Stimulated activated CD4-positive, alpha-beta T cell treated with anti-CD3 and anti-CD28 coated beads, Interleukin-12 subunit alpha, Interleukin-12 subunit beta, amount 100 ng/mL, for 48 hours (primary cell): ENCODE measurements around the gene MSH6.

Source experiments
- DNase-seq, 3 donors: peaks; one replicate each; pipeline ENCODE4 v3.0.0-alpha.2; 2020; ENCODE audit warnings: low read depth in 2 of 3, low spot score in 1 of 3

MSH6 gene

GRCh38 chr2:47782671-47783485 lies at the start of gene MSH6:
Gene MSH6, plus strand, starts transcription at chr2:47783145. Its CDS starts 89 bp downstream, at chr2:47783234.
- DNase-seq, result peak; percentile 70 to 86 (median 79)

GRCh38 chr2:47735136-47735869 lies 47.6 kb upstream of the MSH6 start:
- no peak for DNase-seq

- DNase-seq, result no peak
These were observed 47.0 kb upstream of the MSH6 start for GRCh38 chr2:47735912-47736311.

- DNase-seq, result no peak
These were observed 45.6 kb upstream of the MSH6 start for GRCh38 chr2:47737191-47737975.

- no peak for DNase-seq
These were observed 44.6 kb upstream of the MSH6 start for GRCh38 chr2:47738331-47738730.

- DNase-seq, result no peak
These were observed 41.8 kb upstream of the MSH6 start for GRCh38 chr2:47741101-47741500.

GRCh38 chr2:47741637-47742036 lies 41.3 kb upstream of the MSH6 start:
- no peak for DNase-seq

- DNase-seq, result no peak
These were observed 38.9 kb upstream of the MSH6 start for GRCh38 chr2:47744074-47744473.

- DNase-seq, result no peak
These were observed 35.1 kb upstream of the MSH6 start for GRCh38 chr2:47747878-47748277.

- no peak for DNase-seq
These were observed 31.0 kb upstream of the MSH6 start for GRCh38 chr2:47751856-47752414.

- DNase-seq, result no peak
These were observed 15.5 kb upstream of the MSH6 start for GRCh38 chr2:47767497-47767844.

GRCh38 chr2:47767880-47768609 lies 14.9 kb upstream of the MSH6 start:
- peak; percentile 53 to 76 (median 57) for DNase-seq

GRCh38 chr2:47769318-47769717 lies 13.6 kb upstream of the MSH6 start:
- no peak for DNase-seq

- no peak for DNase-seq
These were observed 11.7 kb upstream of the MSH6 start for GRCh38 chr2:47771211-47771610.

- no peak for DNase-seq
These were observed 10.6 kb upstream of the MSH6 start for GRCh38 chr2:47772343-47772742.

GRCh38 chr2:47774567-47774966 lies 8.4 kb upstream of the MSH6 start:
- DNase-seq, result no peak

- no peak for DNase-seq
These were observed 5.5 kb upstream of the MSH6 start for GRCh38 chr2:47777277-47777937.

GRCh38 chr2:47778698-47779425 lies 4.1 kb upstream of the MSH6 start:
- no peak for DNase-seq

GRCh38 chr2:47779426-47779790 lies 3.5 kb upstream of the MSH6 start:
- DNase-seq, result no peak

- no peak for DNase-seq
These were observed 619 bp upstream of the MSH6 start for GRCh38 chr2:47782381-47782670.
